ENCODE results near the gene PFDN5.
"Not testable (repeated sequence)": the region's sequence is repeated elsewhere in the genome, so short reads cannot be mapped to it uniquely, and the experiment has no call there.

The PFDN5 gene

DNA sequence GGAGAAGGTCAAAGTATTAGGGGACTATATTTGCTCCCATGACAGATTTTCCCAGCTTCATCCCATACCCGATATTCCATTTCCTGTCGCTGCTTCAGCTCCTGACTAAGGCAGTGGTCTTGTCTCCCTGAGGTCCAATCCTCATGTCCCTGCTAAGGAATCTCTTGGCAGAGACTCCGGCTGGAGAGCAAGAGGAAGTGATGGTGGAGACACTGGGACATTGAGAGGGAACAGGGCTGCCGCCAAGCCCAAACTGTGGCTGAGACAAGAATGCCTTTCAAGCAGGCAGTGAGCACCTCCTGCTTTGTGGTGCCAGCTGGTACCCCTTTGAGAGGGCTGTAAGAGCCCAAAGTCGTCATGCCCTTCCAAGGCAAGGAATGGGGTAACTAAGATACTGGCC is 35.3 kb downstream of the PFDN5 start:
- no peak for DNase-seq

DNA sequence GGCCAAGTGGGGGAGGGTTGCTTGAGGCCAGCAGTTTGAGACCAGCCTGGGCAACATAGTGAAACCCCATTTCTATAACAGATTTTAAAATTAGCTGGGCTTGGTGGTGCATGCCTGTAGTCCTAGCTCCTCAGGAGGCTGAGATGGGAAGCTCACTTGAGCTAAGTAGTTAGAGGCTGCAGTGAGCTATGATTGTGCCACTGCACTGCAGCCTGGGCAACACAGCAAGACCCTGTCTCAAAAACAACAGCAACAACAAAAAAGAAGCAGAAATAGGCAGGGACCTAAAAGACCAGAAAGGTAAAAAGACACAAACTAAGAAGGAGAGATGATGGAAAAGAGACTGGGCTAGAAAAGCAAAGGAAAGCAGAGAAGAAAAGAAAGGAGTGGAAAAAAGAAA is 37.0 kb downstream of the PFDN5 start:
- DNase-seq = not testable (repeated sequence)

GRCh38 chr12:53332744-53333143 is 37.4 kb downstream of the PFDN5 start:
- DNase-seq = no peak

GRCh38 chr12:53333289-53333688 is 37.9 kb downstream of the PFDN5 start:
- no peak for DNase-seq

- DNase-seq = no peak
Measured at GRCh38 chr12:53333845-53334244, 38.5 kb downstream of the PFDN5 start.

GRCh38 chr12:53334822-53335221 is 39.5 kb downstream of the PFDN5 start:
- DNase-seq = no peak

- no peak for DNase-seq
Measured at GRCh38 chr12:53336181-53336681, 40.9 kb downstream of the PFDN5 start, which contains the start of gene SP7. TSS of gene SP7 (minus strand) at chr12:53336354. CDS start at chr12:53335646, 708 bp downstream.

DNA sequence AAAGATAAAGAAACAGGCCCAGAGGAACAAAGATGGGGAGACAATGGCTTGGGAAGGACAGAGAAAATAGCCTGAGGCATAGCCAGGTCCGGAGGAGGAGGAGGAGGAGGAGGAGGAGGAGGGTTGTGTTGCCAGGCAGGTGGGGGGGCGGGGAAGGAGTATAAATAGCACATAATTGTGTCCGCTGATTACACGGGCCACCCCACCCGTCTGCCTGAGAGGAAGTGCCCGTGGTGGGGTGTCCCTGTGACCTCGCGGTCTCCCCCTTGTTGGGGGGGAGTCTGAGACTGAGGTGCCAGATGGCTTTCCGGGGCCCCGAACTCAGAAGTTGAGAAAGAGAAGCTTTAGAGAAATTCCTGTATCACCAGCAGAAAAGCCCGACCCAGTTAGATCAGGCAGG is 42.7 kb downstream of the PFDN5 start:
- DNase-seq = no peak

DNA sequence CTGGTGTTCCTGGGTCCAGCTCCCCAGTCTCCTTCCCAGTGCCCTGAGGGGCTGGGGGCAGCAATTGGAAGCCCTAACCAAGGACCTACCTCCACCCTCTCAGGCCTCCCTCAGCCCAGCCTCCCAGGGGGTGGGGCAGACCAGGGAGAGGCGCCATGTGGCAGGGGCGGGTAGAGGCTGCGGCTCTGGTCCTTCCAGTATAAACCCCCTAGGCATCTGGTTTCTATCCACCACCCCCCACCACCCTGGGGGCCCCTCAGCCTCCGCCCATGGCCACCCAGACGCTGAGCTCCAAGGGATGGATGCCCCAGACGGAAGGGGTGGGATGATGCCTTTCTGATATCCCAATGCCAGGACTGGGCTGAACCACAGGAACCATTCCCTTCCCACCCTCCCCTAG is 43.6 kb downstream of the PFDN5 start:
- DNase-seq = no peak

GRCh38 chr12:53340398-53340797 is 45.1 kb downstream of the PFDN5 start:
- DNase-seq = no peak

DNA sequence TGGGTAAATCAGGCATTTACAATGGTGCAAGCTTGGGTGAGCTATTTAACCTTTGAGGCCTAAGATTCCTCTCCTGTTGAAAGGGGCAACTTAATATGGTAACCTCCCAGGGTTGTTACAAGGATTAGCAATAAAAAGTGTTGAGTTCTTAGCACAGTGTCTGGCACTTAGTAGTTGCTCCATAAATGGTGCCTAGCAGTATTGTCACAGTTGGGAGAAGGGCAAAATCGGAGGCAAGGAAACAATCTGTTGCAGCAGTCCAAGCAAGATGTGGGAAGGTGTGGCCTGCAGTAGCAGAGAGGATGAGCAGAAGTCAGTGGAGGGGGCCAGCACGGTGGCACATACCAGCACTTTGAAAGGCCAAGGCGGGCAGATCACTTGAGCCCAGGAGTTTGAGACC is 48.1 kb downstream of the PFDN5 start:
- DNase-seq = no peak

- DNase-seq = no peak
Measured at GRCh38 chr12:53343969-53344368, 48.6 kb downstream of the PFDN5 start.

- DNase-seq = no peak
Measured at GRCh38 chr12:53344487-53344823, 49.1 kb downstream of the PFDN5 start.

- peak; percentile 35 to 88 for DNase-seq
Measured at GRCh38 chr12:53344824-53345485, 49.6 kb downstream of the PFDN5 start.

- DNase-seq = no peak
Measured at GRCh38 chr12:53345486-53346188, 50.3 kb downstream of the PFDN5 start.

- no peak for DNase-seq
Measured at GRCh38 chr12:53346491-53346890, 51.1 kb downstream of the PFDN5 start.

DNA sequence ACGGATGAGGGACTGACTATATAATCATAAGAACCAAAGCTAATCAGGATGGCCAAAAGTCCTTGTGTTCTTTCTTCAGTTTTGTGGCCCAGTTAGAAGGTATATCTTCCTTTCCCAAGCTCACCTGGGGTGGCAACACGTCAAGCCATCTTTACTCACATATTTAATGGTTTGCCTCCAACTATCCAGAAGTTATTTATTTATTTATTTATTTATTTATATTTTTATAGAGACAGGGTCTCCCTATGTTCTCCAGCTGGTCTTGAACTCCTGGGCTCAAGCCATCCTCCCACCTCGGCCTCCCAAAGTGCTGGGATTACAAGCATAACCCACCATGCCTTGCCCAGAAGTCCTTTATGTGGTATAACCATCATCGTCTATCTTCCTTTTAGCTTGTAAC is 52.6 kb downstream of the PFDN5 start:
- no peak for DNase-seq
